ENCODE data around the gene TMCO6. TPM values are rescaled to one million over a fixed set of nuclear protein-coding genes. Genes with fewer than 3 reads are reported as not detected.

Gene TMCO6
- polyA plus RNA-seq, 1 donor from 2014 or later, result 14.7 TPM

- Mint-ChIP-seq H3K27ac (peak within 1 kb of the TSS; percentile 53 to 76 (median 58)), H3K36me3 (peaks cover 8% of the 10 kb centered on the region), H3K27me3 (no peaks in the 10 kb centered on the region), H3K9me3 (no peaks in the 10 kb centered on the region), H3K4me3 (no peak within 1 kb of the TSS), H3K4me1 (peaks cover under 1 to 4% (median 1%) of the 10 kb centered on the region in 3 donors)
Observed at GRCh38 chr5:140673187-140673976, 34.1 kb downstream of the TMCO6 start, which contains the start of gene DND1. DND1 (minus strand) TSS chr5:140673576; CDS start chr5:140673542, 34 bp downstream.

- peaks cover 0 to 4% (median 1%) of the 10 kb centered on the region in 3 donors for H3K4me1 Mint-ChIP-seq
- H3K9me3 Mint-ChIP-seq, result no peaks in the 10 kb centered on the region
- no peak overlapping the region for H3K4me3 Mint-ChIP-seq
- peaks cover 8% of the 10 kb centered on the region for H3K36me3 Mint-ChIP-seq
- H3K27ac Mint-ChIP-seq, result peak overlapping the region in 2 of 3 donors; percentile 58 to 76
- H3K27me3 Mint-ChIP-seq, result no peaks in the 10 kb centered on the region
Observed at GRCh38 chr5:140674211-140674610, 35.0 kb downstream of the TMCO6 start.

- Mint-ChIP-seq H3K27ac (peak overlapping the region in 1 of 3 donors; percentile 80), H3K36me3 (peaks cover 8% of the 10 kb centered on the region)
Observed at GRCh38 chr5:140674629-140675028, 35.4 kb downstream of the TMCO6 start.

GRCh38 chr5:140677947-140678346, 38.7 kb downstream of the TMCO6 start:
- no peaks in the 10 kb centered on the region for H3K9me3 Mint-ChIP-seq
- no peak overlapping the region for H3K27ac Mint-ChIP-seq
- peaks cover 6% of the 10 kb centered on the region for H3K36me3 Mint-ChIP-seq
- no peaks in the 10 kb centered on the region for H3K27me3 Mint-ChIP-seq
- H3K4me1 Mint-ChIP-seq, result peaks cover 0 to 4% (median 1%) of the 10 kb centered on the region in 3 donors
- no peak overlapping the region for H3K4me3 Mint-ChIP-seq

More at GRCh38 chr5:140674629-140675028, 35.4 kb downstream of the TMCO6 start:
- Mint-ChIP-seq H3K9me3 (no peaks in the 10 kb centered on the region), H3K27me3 (no peaks in the 10 kb centered on the region), H3K4me3 (no peak overlapping the region), H3K4me1 (peaks cover 0 to 4% (median 1%) of the 10 kb centered on the region in 3 donors)

- H3K4me1 Mint-ChIP-seq, result peaks cover 0 to 4% (median 1%) of the 10 kb centered on the region in 3 donors
- H3K4me3 Mint-ChIP-seq, result no peak overlapping the region
- H3K9me3 Mint-ChIP-seq, result no peaks in the 10 kb centered on the region
- no peak overlapping the region for H3K27ac Mint-ChIP-seq
- H3K27me3 Mint-ChIP-seq, result no peaks in the 10 kb centered on the region
- H3K36me3 Mint-ChIP-seq, result peaks cover 7% of the 10 kb centered on the region
Observed at GRCh38 chr5:140678993-140679392, 39.7 kb downstream of the TMCO6 start.

- no peaks in the 10 kb centered on the region for H3K27me3 Mint-ChIP-seq
- H3K27ac Mint-ChIP-seq, result peak overlapping the region; percentile 67 to 99 (median 96)
- H3K36me3 Mint-ChIP-seq, result peaks cover 5% of the 10 kb centered on the region
- no peaks in the 10 kb centered on the region for H3K9me3 Mint-ChIP-seq
- H3K4me3 Mint-ChIP-seq, result peak overlapping the region; percentile 93 to 100 (median 97)
- H3K4me1 Mint-ChIP-seq, result peaks cover 22 to 28% (median 27%) of the 10 kb centered on the region in 3 donors
Observed at GRCh38 chr5:140690376-140690932, 51.2 kb downstream of the TMCO6 start.

- Mint-ChIP-seq H3K4me1 (peaks cover 22 to 28% (median 27%) of the 10 kb centered on the region in 3 donors), H3K9me3 (no peaks in the 10 kb centered on the region), H3K4me3 (peak within 1 kb of the TSS; percentile 93 to 100 (median 97)), H3K27ac (peak within 1 kb of the TSS; percentile 67 to 99 (median 96)), H3K27me3 (no peaks in the 10 kb centered on the region), H3K36me3 (peaks cover 3% of the 10 kb centered on the region)
Observed at GRCh38 chr5:140690941-140691924, 52.0 kb downstream of the TMCO6 start, which contains the start of the genes HARS1 and HARS2. HARS1 (minus strand) TSS chr5:140691370; CDS start chr5:140691304, 66 bp downstream. HARS2 (plus strand) TSS chr5:140691455; CDS start chr5:140691649, 194 bp downstream.

GRCh38 chr5:140694276-140694675, 55.0 kb downstream of the TMCO6 start:
- Mint-ChIP-seq H3K4me1 (peaks cover 22 to 27% (median 23%) of the 10 kb centered on the region in 3 donors), H3K36me3 (peaks cover 8% of the 10 kb centered on the region), H3K27ac (no peak overlapping the region), H3K4me3 (peak overlapping the region in 1 of 4 donors; percentile 73), H3K9me3 (no peaks in the 10 kb centered on the region), H3K27me3 (no peaks in the 10 kb centered on the region)

Other genes with a start within 250 kb of the TMCO6 start
- gene ANKHD1, start 237.6 kb upstream of the TMCO6 start, polyA plus RNA-seq, result 69.7 TPM
- 32.9 TPM for gene EIF4EBP3, start 91.8 kb upstream of the TMCO6 start, polyA plus RNA-seq
- gene SRA1, start 82.0 kb upstream of the TMCO6 start, polyA plus RNA-seq, result 31.8 TPM
- 4.4 TPM for gene APBB3, start 74.9 kb upstream of the TMCO6 start, polyA plus RNA-seq
- gene SLC35A4, start 74.6 kb upstream of the TMCO6 start, polyA plus RNA-seq, result 79.8 TPM
- 1.5 TPM for gene CD14, start 6.3 kb upstream of the TMCO6 start, polyA plus RNA-seq
- 154 TPM for gene NDUFA2, start 8.2 kb downstream of the TMCO6 start, polyA plus RNA-seq
- gene IK, start 8.4 kb downstream of the TMCO6 start, polyA plus RNA-seq, result 165 TPM
- 13.5 TPM for gene WDR55, start 25.5 kb downstream of the TMCO6 start, polyA plus RNA-seq
- not detected for gene DND1, start 34.1 kb downstream of the TMCO6 start, polyA plus RNA-seq
- gene HARS1, start 51.9 kb downstream of the TMCO6 start, polyA plus RNA-seq, result 43.4 TPM
- 19.0 TPM for gene HARS2, start 52.0 kb downstream of the TMCO6 start, polyA plus RNA-seq
- 62.1 TPM for gene ZMAT2, start 61.0 kb downstream of the TMCO6 start, polyA plus RNA-seq
- not detected for gene PCDHA1, start 146.7 kb downstream of the TMCO6 start, polyA plus RNA-seq
- gene PCDHA2, start 155.4 kb downstream of the TMCO6 start, polyA plus RNA-seq, result not detected
- gene PCDHA3, start 161.6 kb downstream of the TMCO6 start, polyA plus RNA-seq, result not detected
- gene PCDHA4, start 167.6 kb downstream of the TMCO6 start, polyA plus RNA-seq, result not detected
- gene PCDHA5, start 182.2 kb downstream of the TMCO6 start, polyA plus RNA-seq, result not detected
- gene PCDHA6, start 188.5 kb downstream of the TMCO6 start, polyA plus RNA-seq, result not detected
- gene PCDHA7, start 194.8 kb downstream of the TMCO6 start, polyA plus RNA-seq, result not detected
- gene PCDHA8, start 201.7 kb downstream of the TMCO6 start, polyA plus RNA-seq, result not detected
- not detected for gene PCDHA9, start 208.9 kb downstream of the TMCO6 start, polyA plus RNA-seq
- not detected for gene PCDHA10, start 216.4 kb downstream of the TMCO6 start, polyA plus RNA-seq
- not detected for gene PCDHA11, start 229.5 kb downstream of the TMCO6 start, polyA plus RNA-seq
- not detected for gene PCDHA12, start 235.9 kb downstream of the TMCO6 start, polyA plus RNA-seq
- gene PCDHA13, start 242.7 kb downstream of the TMCO6 start, polyA plus RNA-seq, result not detected

All from IgD-negative memory B cell (primary cell).